HepG2 (cell line): ENCODE results near the gene HAND1. TPM values are rescaled to one million over a fixed set of nuclear protein-coding genes. Genes with fewer than 3 reads are reported as not detected.

ENCODE experiments used
- CEBPB ChIP-seq: IDR thresholded peaks from 2 replicates; pipeline ENCODE4 v1.6.1; 2011; ENCODE audit warnings: low read depth, low read length, improper control_type of control experiment, borderline replicate concordance
- DMAP1 ChIP-seq: IDR thresholded peaks from 2 replicates; pipeline ENCODE4 v1.6.1; 2016
- KLF11 ChIP-seq: IDR thresholded peaks from 2 replicates; pipeline ENCODE4 v1.6.1; 2016; ENCODE audit warnings: missing compliant biosample characterization
- MIXL1 ChIP-seq: IDR thresholded peaks from 2 replicates; pipeline ENCODE4 v1.6.1; 2016
- NCOA1 ChIP-seq: sonication (generic); formaldehyde crosslinking; IDR thresholded peaks from 2 replicates; pipeline ENCODE4 v1.9.0; 2021; ENCODE audit warnings: missing genetic modification reagents
- NFATC3 ChIP-seq: sonication (generic); formaldehyde crosslinking; IDR thresholded peaks from 2 replicates; pipeline ENCODE4 v1.5.1; 2020; ENCODE audit warnings: mild to moderate bottlenecking, missing genetic modification reagents
- SMAD9 ChIP-seq: sonication (generic); formaldehyde crosslinking; IDR thresholded peaks from 2 replicates; pipeline ENCODE4 v1.5.1; 2020; ENCODE audit warnings: mild to moderate bottlenecking, missing genetic modification reagents
- SP140L ChIP-seq: sonication (generic); formaldehyde crosslinking; IDR thresholded peaks from 2 replicates; pipeline ENCODE4 v1.4.0; 2020; ENCODE audit warnings: missing genetic modification reagents, borderline replicate concordance
- STAT5B ChIP-seq: sonication (generic); formaldehyde crosslinking; IDR thresholded peaks from 2 replicates; pipeline ENCODE4 v1.4.0; 2020; ENCODE audit warnings: missing genetic modification reagents
- ZNF382 ChIP-seq: sonication (generic); formaldehyde crosslinking; IDR thresholded peaks from 2 replicates; pipeline ENCODE4 v1.5.0; 2020; ENCODE audit warnings: missing genetic modification reagents, mild to moderate bottlenecking, borderline replicate concordance
- ZNF484 ChIP-seq: sonication (generic); formaldehyde crosslinking; IDR thresholded peaks from 2 replicates; pipeline ENCODE4 v1.5.1; 2020; ENCODE audit warnings: mild to moderate bottlenecking, low read depth, missing genetic modification reagents, borderline replicate concordance
- ZNF605 ChIP-seq: sonication (generic); formaldehyde crosslinking; IDR thresholded peaks from 2 replicates; pipeline ENCODE4 v1.8.0; 2022; ENCODE audit warnings: mild to moderate bottlenecking, missing genetic modification reagents
- ZNF792 ChIP-seq: IDR thresholded peaks from 2 replicates; pipeline ENCODE4 v1.6.1; 2016
- polyA plus RNA-seq, 8 experiments: library from polyadenylated mRNA; depleted of rRNA in 3 of 8; stranded (reverse) in 7 of 8; unstranded in 1 of 8; fragments of >200 nt; fragmentation: Illumina TruSeq in 4 of 8; extraction: Trizol in 4 of 8; gene quantifications; 2 replicates each; pipeline versions ENCODE4 v1.2.1 to v1.2.3, GENCODE V29; 2011 to 2016; ENCODE audit warnings: low read depth in 4 of 8, missing spikeins in 1 of 8, mixed read lengths in 1 of 8; ENCODE audit not compliant: insufficient read depth in 1 of 8
- total RNA-seq, 5 experiments: library from RNA; depleted of rRNA; stranded (reverse); fragments of >200 nt; fragmentation: Illumina TruSeq; extraction: Trizol; gene quantifications; 2 replicates each; pipeline ENCODE4 v1.2.3, GENCODE V29; 2016; ENCODE audit warnings: low read depth in 1 of 5
- TF ChIP-seq, protein P1 (sequence below): sonication (generic); formaldehyde crosslinking; IDR thresholded peaks from 2 replicates; pipeline ENCODE4 v1.5.0; 2020; ENCODE audit warnings: missing genetic modification reagents
- TF ChIP-seq, protein P2 (sequence below), 2 experiments: IDR thresholded peaks; 2 replicates each; pipeline ENCODE4 v1.6.1; 2011 to 2012; ENCODE audit warnings: low read length in 2 of 2, borderline replicate concordance in 1 of 2, low read depth in 1 of 2, mild to moderate bottlenecking in 1 of 2, moderate library complexity in 1 of 2
- TF ChIP-seq, protein P3 (sequence below): IDR thresholded peaks from 2 replicates; pipeline ENCODE4 v1.4.0; 2020; ENCODE audit warnings: mild to moderate bottlenecking, missing genetic modification reagents
- TF ChIP-seq, protein P4 (sequence below): sonication (generic); formaldehyde crosslinking; IDR thresholded peaks from 2 replicates; pipeline ENCODE4 v1.4.0; 2020; ENCODE audit warnings: missing genetic modification reagents, borderline replicate concordance

HAND1 gene
- total and polyA plus RNA-seq, 2 of the 13 experiments (the other 11 are each of a cell fraction or from before 2014, with no cell fraction given) = not detected

DNA sequence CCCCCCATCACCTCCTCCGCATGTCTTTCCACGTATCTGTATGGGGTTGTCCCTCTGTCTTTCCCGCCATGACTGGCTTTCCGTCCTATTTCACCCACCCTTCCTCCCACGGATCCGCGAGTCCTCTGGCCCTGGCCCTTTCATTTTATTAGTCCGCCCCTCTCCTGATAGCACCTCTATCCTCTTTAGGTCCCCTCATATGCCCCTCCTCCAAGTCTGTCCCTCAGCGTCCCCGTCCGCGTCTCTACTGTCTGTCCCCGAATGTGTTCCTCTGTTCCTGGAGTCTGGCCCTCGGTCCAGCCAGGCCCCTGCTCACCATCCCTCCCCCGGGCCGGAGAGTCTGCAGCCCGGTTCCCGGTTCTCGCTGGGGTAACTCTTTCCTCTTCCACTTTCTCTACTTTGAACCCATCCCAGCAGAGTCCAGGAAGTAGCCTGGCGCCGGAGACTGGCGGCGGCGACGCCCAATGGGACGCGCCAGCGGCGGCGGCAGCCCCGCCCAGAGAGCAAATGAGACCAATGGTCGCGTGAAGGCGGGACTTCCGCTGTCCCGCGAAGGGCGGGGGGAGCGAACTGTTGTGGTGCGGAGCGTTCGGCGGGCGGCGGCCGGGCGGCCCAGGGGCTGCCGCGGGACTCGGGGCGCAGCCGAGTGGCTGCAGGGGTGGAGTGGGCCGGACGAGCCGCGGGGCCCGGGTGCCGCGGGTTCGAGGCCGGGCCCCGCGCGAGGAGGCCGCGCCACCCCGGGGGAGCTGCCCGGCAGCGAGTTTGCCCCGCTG lies 32.4 kb downstream of the HAND1 start, which contains the start of gene SAP30L (continued):
- TF ChIP-seq, protein P1, sequence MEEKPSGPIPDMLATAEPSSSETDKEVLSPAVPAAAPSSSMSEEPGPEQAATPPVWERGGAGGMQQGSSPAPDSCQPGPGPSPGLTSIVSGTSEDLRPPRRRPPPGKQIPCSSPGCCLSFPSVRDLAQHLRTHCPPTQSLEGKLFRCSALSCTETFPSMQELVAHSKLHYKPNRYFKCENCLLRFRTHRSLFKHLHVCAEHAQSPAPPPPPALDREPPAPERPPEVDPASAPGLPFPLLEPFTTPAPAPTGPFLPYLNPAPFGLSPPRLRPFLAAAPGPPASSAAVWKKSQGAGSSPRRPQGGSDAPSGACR (CRISPR knock-in tag) = peak; percentile 45; the same call in 1 of the 2 replicates
- no peak for TF ChIP-seq ZNF382 (CRISPR knock-in tag)
- TF ChIP-seq CEBPB = no peak
- 0 out of 2 replicates have a peak, but pooled peaks have one; percentile 30 for TF ChIP-seq MIXL1
- TF ChIP-seq, protein P2, sequence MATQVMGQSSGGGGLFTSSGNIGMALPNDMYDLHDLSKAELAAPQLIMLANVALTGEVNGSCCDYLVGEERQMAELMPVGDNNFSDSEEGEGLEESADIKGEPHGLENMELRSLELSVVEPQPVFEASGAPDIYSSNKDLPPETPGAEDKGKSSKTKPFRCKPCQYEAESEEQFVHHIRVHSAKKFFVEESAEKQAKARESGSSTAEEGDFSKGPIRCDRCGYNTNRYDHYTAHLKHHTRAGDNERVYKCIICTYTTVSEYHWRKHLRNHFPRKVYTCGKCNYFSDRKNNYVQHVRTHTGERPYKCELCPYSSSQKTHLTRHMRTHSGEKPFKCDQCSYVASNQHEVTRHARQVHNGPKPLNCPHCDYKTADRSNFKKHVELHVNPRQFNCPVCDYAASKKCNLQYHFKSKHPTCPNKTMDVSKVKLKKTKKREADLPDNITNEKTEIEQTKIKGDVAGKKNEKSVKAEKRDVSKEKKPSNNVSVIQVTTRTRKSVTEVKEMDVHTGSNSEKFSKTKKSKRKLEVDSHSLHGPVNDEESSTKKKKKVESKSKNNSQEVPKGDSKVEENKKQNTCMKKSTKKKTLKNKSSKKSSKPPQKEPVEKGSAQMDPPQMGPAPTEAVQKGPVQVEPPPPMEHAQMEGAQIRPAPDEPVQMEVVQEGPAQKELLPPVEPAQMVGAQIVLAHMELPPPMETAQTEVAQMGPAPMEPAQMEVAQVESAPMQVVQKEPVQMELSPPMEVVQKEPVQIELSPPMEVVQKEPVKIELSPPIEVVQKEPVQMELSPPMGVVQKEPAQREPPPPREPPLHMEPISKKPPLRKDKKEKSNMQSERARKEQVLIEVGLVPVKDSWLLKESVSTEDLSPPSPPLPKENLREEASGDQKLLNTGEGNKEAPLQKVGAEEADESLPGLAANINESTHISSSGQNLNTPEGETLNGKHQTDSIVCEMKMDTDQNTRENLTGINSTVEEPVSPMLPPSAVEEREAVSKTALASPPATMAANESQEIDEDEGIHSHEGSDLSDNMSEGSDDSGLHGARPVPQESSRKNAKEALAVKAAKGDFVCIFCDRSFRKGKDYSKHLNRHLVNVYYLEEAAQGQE (IDR thresholded peaks at IDR 0.05; ENCODE audit: borderline replicate concordance in 1 of 2, low read depth in 1 of 2, low read length in 2 of 2) = 0 out of 4 replicates have a peak, but pooled peaks of 1 of the 2 experiments have one; percentile 10
- peak; percentile 82 for TF ChIP-seq ZNF605 (CRISPR knock-in tag)
- TF ChIP-seq, protein P3, sequence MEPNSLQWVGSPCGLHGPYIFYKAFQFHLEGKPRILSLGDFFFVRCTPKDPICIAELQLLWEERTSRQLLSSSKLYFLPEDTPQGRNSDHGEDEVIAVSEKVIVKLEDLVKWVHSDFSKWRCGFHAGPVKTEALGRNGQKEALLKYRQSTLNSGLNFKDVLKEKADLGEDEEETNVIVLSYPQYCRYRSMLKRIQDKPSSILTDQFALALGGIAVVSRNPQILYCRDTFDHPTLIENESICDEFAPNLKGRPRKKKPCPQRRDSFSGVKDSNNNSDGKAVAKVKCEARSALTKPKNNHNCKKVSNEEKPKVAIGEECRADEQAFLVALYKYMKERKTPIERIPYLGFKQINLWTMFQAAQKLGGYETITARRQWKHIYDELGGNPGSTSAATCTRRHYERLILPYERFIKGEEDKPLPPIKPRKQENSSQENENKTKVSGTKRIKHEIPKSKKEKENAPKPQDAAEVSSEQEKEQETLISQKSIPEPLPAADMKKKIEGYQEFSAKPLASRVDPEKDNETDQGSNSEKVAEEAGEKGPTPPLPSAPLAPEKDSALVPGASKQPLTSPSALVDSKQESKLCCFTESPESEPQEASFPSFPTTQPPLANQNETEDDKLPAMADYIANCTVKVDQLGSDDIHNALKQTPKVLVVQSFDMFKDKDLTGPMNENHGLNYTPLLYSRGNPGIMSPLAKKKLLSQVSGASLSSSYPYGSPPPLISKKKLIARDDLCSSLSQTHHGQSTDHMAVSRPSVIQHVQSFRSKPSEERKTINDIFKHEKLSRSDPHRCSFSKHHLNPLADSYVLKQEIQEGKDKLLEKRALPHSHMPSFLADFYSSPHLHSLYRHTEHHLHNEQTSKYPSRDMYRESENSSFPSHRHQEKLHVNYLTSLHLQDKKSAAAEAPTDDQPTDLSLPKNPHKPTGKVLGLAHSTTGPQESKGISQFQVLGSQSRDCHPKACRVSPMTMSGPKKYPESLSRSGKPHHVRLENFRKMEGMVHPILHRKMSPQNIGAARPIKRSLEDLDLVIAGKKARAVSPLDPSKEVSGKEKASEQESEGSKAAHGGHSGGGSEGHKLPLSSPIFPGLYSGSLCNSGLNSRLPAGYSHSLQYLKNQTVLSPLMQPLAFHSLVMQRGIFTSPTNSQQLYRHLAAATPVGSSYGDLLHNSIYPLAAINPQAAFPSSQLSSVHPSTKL (CRISPR knock-in tag) = 0 out of 2 replicates have a peak, but pooled peaks have one; percentile 4
- no peak for TF ChIP-seq NCOA1
- TF ChIP-seq NFATC3 (CRISPR knock-in tag) = no peak
- no peak for TF ChIP-seq SP140L
- no peak for TF ChIP-seq STAT5B (CRISPR knock-in tag)
- TF ChIP-seq DMAP1 (CRISPR knock-in tag) = peak; percentile 26; the same call in 1 of the 2 replicates
- TF ChIP-seq KLF11 (CRISPR knock-in tag) = no peak
- TF ChIP-seq ZNF792 (CRISPR knock-in tag) = no peak
- TF ChIP-seq SMAD9 (CRISPR knock-in tag) = no peak
- TF ChIP-seq, protein P4, sequence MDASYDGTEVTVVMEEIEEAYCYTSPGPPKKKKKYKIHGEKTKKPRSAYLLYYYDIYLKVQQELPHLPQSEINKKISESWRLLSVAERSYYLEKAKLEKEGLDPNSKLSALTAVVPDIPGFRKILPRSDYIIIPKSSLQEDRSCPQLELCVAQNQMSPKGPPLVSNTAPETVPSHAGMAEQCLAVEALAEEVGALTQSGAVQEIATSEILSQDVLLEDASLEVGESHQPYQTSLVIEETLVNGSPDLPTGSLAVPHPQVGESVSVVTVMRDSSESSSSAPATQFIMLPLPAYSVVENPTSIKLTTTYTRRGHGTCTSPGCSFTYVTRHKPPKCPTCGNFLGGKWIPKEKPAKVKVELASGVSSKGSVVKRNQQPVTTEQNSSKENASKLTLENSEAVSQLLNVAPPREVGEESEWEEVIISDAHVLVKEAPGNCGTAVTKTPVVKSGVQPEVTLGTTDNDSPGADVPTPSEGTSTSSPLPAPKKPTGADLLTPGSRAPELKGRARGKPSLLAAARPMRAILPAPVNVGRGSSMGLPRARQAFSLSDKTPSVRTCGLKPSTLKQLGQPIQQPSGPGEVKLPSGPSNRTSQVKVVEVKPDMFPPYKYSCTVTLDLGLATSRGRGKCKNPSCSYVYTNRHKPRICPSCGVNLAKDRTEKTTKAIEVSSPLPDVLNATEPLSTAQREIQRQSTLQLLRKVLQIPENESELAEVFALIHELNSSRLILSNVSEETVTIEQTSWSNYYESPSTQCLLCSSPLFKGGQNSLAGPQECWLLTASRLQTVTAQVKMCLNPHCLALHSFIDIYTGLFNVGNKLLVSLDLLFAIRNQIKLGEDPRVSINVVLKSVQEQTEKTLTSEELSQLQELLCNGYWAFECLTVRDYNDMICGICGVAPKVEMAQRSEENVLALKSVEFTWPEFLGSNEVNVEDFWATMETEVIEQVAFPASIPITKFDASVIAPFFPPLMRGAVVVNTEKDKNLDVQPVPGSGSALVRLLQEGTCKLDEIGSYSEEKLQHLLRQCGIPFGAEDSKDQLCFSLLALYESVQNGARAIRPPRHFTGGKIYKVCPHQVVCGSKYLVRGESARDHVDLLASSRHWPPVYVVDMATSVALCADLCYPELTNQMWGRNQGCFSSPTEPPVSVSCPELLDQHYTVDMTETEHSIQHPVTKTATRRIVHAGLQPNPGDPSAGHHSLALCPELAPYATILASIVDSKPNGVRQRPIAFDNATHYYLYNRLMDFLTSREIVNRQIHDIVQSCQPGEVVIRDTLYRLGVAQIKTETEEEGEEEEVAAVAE (CRISPR knock-in tag) = no peak
- no peak for TF ChIP-seq ZNF484
